Peyer's patch (tissue), 4 donors: ENCODE measurements around the gene CGN.

Source experiments
- CTCF ChIP-seq, 6 experiments: fragments of 450-650 bp in 4 of 6; fragments of 200-600 bp in 2 of 6; sonication (generic) in 1 of 6; IDR thresholded peaks; one replicate each; pipeline ENCODE4 v1.5.1; 2017 to 2019; ENCODE audit warnings: antibody characterized with exemption in 6 of 6, mild to moderate bottlenecking in 3 of 6, moderate library complexity in 1 of 6
- POLR2A ChIP-seq, 2 donors: fragments of 450-650 bp; IDR thresholded peaks; one replicate each; pipeline ENCODE4 v1.5.1; 2017; ENCODE audit warnings: antibody characterized with exemption in 2 of 2, mild to moderate bottlenecking in 2 of 2, moderate library complexity in 2 of 2

GRCh38 chr1:151553659-151554058, 42.5 kb downstream of the CGN start:
- TF ChIP-seq CTCF (IDR thresholded peaks at IDR 0.05), result no peak
- TF ChIP-seq POLR2A (IDR thresholded peaks at IDR 0.05), result no peak
